A673 (cell line): ENCODE data around the gene NEO1. TPM values are rescaled to one million over a fixed set of nuclear protein-coding genes. Genes with fewer than 3 reads are reported as not detected.

ENCODE experiments used
- BruUV-seq: library from RNA; stranded (reverse); fragments of 400-500 nt; replicated peaks from 2 replicates; lab custom pipeline; 2021; lab: Mats Ljungman, UMichigan
- CTCF ChIA-PET: fragments of 300-600 bp; sonication (Branson Sonifier 250); formaldehyde crosslinking; loops from one replicate; lab custom pipeline; 2022; ENCODE audit warnings: antibody characterized with exemption; lab: Charles Lee
- POLR2A ChIA-PET: fragments of 300-600 bp; sonication (Branson Sonifier 250); formaldehyde crosslinking; loops from one replicate; lab custom pipeline; 2022; ENCODE audit warnings: antibody characterized with exemption; ENCODE audit not compliant: low non-redundant PET; lab: Charles Lee
- DNase-seq: peaks from one replicate; pipeline ENCODE4 v3.0.0-alpha.2; 2015; ENCODE audit warnings: low spot score
- H3K27ac ChIP-seq: fragments of 200-600 bp; sonication (generic); 2 replicates; pipeline ENCODE4 v1.5.1; 2016; ENCODE audit warnings: mixed run types, low read depth, mild to moderate bottlenecking, mixed read lengths, antibody characterized with exemption, low read length; ENCODE audit not compliant: poor library complexity, severe bottlenecking
- H3K27me3 ChIP-seq: fragments of 200-600 bp; sonication (generic); replicated peaks from 2 replicates; pipeline ENCODE4 v1.6.1; 2017; ENCODE audit warnings: mixed run types, low read depth, mild to moderate bottlenecking, mixed read lengths, antibody characterized with exemption, low read length; ENCODE audit not compliant: insufficient read depth, poor library complexity
- H3K36me3 ChIP-seq: fragments of 200-600 bp; sonication (generic); 2 replicates; pipeline ENCODE4 v1.6.1; 2016; ENCODE audit warnings: mixed run types, mild to moderate bottlenecking, mixed read lengths, antibody characterized with exemption, low read length; ENCODE audit not compliant: insufficient read depth, poor library complexity, severe bottlenecking
- H3K4me1 ChIP-seq: fragments of 200-600 bp; sonication (generic); 2 replicates; pipeline ENCODE4 v1.6.1; 2017; ENCODE audit warnings: mixed run types, mild to moderate bottlenecking, mixed read lengths, antibody characterized with exemption, low read length; ENCODE audit not compliant: insufficient read depth, poor library complexity, severe bottlenecking
- H3K4me3 ChIP-seq: fragments of 200-600 bp; sonication (generic); 2 replicates; pipeline ENCODE4 v1.5.1; 2016; ENCODE audit warnings: low read depth, mixed run types, mild to moderate bottlenecking, mixed read lengths, low read length; ENCODE audit not compliant: poor library complexity, severe bottlenecking
- H3K9me3 ChIP-seq: fragments of 200-600 bp; sonication (generic); 2 replicates; pipeline ENCODE4 v1.6.1; 2016; ENCODE audit warnings: mixed run types, low read depth, mild to moderate bottlenecking, mixed read lengths, antibody characterized with exemption, low read length; ENCODE audit not compliant: poor library complexity, severe bottlenecking
- EZH2 ChIP-seq: fragments of 200-600 bp; sonication (generic); IDR thresholded peaks from 2 replicates; pipeline ENCODE4 v1.6.1; 2017; ENCODE audit warnings: borderline replicate concordance, low read depth, mild to moderate bottlenecking, mixed read lengths, antibody characterized with exemption, low read length; ENCODE audit not compliant: poor library complexity, severe bottlenecking
- intact Hi-C: fragments of 100-400 bp; cut with micrococcal nuclease; formaldehyde crosslinking; loops from one replicate; pipeline ENCODE4 v1.10.0; 2022; ENCODE audit not compliant: unreplicated experiment
- total RNA-seq: library from RNA; stranded (reverse); gene quantifications from 2 replicates; pipeline ENCODE4 v1.2.3, GENCODE V29; 2021
- TF ChIP-seq, protein P1 (sequence below): fragments of 300-800, 200-600 bp; sonication (generic); conservative IDR thresholded peaks from 2 replicates; pipeline ENCODE4 v1.5.1; 2017; ENCODE audit warnings: low read depth, mild to moderate bottlenecking, antibody characterized with exemption, low read length, moderate library complexity, mixed read lengths

NEO1 gene
- total RNA-seq, 1 experiment from 2014 or later, result 72.6 TPM

DNA sequence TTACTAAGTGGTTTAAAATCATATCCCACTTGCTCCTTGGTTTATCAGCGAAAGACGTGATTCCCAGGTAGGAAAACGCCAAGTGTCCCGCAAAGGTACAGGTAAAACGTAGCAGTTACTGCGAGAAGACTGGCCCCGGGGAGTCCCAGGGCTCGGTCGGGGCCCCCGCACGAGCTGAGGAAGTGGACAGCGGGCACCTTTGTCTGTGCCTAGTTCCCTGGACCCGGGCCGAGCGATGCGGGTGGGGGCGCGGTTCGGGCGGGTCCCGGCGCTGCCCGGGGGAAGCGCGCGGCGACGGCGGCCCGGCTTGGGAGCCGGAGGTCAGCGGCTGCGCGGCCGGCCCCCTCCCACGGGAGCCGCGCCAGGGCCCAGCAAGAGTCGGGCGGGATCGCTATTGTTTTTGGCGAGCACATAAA is 864 bp upstream of the NEO1 start:
- CTCF ChIA-PET, result no interaction called here

DNA sequence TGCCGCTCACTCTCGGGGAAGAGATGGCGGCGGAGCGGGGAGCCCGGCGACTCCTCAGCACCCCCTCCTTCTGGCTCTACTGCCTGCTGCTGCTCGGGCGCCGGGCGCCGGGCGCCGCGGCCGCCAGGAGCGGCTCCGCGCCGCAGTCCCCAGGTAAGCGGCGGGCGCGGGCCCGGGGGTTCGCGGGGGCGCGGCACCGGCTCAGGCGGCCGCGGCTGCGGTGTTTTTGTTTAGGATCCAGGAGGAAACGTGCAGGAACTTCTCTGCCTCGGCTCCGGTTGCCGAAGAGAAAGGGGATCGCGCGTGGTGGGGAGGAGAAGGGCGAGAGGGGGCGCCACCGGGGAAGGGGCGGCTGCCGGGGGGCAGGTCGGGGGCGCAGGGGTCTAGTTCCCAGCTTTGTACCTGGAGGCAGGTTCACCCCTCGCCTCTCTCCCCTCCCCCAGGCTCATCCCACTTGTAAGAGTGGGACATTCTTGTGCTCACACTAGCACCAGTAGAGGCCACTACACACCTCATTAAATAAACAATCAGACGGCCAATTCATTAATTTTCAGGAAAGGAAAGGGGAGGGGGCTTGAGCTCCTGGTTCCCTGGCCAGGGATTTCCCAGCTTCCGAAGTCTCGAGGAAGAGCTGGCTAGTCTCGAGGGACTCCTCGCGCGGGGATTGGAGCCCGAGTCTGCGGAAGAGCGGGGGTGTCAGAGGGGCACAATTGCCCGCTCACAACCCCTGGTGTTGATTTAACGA is 562 bp downstream of the NEO1 start:
- H3K36me3 ChIP-seq, result no peaks in the 10 kb centered on the region
- peak; percentile 96 for DNase-seq
- H3K4me1 ChIP-seq, result peaks cover 29% of the 10 kb centered on the region
- H3K27ac ChIP-seq, result peak overlapping the region; percentile 79
- H3K27me3 ChIP-seq, result no peaks in the 10 kb centered on the region
- intact Hi-C loops, result loop anchor here (10.0 kb wide), 1 partner anchor 192 kb away; no protein-coding TSS in a partner anchor
- peak overlapping the region; percentile 66 for H3K4me3 ChIP-seq
- ChIA-PET POLR2A (no interaction called here), CTCF (interaction anchor here (0.9 to 1.0 kb wide), 2 partner anchors 27 to 213 kb away, joined by 3 read pairs; no protein-coding TSS in a partner anchor)
- TF ChIP-seq, protein P1, sequence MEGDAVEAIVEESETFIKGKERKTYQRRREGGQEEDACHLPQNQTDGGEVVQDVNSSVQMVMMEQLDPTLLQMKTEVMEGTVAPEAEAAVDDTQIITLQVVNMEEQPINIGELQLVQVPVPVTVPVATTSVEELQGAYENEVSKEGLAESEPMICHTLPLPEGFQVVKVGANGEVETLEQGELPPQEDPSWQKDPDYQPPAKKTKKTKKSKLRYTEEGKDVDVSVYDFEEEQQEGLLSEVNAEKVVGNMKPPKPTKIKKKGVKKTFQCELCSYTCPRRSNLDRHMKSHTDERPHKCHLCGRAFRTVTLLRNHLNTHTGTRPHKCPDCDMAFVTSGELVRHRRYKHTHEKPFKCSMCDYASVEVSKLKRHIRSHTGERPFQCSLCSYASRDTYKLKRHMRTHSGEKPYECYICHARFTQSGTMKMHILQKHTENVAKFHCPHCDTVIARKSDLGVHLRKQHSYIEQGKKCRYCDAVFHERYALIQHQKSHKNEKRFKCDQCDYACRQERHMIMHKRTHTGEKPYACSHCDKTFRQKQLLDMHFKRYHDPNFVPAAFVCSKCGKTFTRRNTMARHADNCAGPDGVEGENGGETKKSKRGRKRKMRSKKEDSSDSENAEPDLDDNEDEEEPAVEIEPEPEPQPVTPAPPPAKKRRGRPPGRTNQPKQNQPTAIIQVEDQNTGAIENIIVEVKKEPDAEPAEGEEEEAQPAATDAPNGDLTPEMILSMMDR, result peak; percentile 51
- TF ChIP-seq EZH2, result no peak
- BruUV-seq, result no TSS peak
- no peaks in the 10 kb centered on the region for H3K9me3 ChIP-seq

More for the DNA sequence above, 864 bp upstream of the NEO1 start:
- Histone ChIP-seq H3K27ac (peak overlapping the region; percentile 84), H3K27me3 (no peaks in the 10 kb centered on the region), H3K9me3 (no peaks in the 10 kb centered on the region), H3K4me1 (peaks cover 25% of the 10 kb centered on the region), H3K36me3 (no peaks in the 10 kb centered on the region), H3K4me3 (peak overlapping the region; percentile 61)
- no TSS peak for BruUV-seq
- TF ChIP-seq, protein P1, result no peak
- TF ChIP-seq EZH2, result no peak
- intact Hi-C loops, result loop anchor here (10.0 kb wide), 1 partner anchor 193 kb away; no protein-coding TSS in a partner anchor
- peak; percentile 5 for DNase-seq
- POLR2A ChIA-PET, result interaction anchor here (0.8 kb wide), 1 partner anchor 124 kb away, joined by 4 read pairs; no protein-coding TSS in a partner anchor

DNA sequence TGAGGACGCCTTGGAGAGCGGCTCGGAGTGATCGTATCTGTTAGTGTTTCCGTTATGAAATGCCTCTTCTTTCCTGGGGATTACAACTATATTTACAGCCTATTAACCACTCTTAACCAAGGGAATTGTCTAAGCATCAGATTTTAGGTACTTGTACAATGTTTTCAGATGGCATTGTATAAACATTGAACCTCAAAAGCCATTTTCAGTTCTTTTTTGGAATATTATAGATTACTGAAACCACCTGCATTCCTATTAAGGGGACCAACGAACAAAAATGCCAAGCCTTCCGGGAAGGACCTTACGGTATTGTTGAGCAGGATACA is 1.1 kb downstream of the NEO1 start:
- Histone ChIP-seq H3K27me3 (no peaks in the 10 kb centered on the region), H3K4me1 (peaks cover 29% of the 10 kb centered on the region), H3K9me3 (no peaks in the 10 kb centered on the region), H3K4me3 (peak overlapping the region; percentile 66), H3K27ac (peak overlapping the region; percentile 79), H3K36me3 (no peaks in the 10 kb centered on the region)
- ChIA-PET POLR2A (no interaction called here), CTCF (interaction anchor here (0.6 to 1.0 kb wide), 3 partner anchors 26 to 212 kb away, joined by 3 read pairs; no protein-coding TSS in a partner anchor)
- BruUV-seq, result no TSS peak
- no peak for DNase-seq
- intact Hi-C loops, result loop anchor here (10.0 kb wide), 1 partner anchor 191 kb away; no protein-coding TSS in a partner anchor
- TF ChIP-seq, protein P1, result no peak
- TF ChIP-seq EZH2, result no peak
